HG03159 (cell line): ENCODE data around the gene HSFX3.
"Not testable (repeated sequence)": the region's sequence is repeated elsewhere in the genome, so short reads cannot be mapped to it uniquely, and the experiment has no call there.

ENCODE experiments used
- ATAC-seq: cut with Tn5 transposase; IDR thresholded peaks from one replicate; pipeline ENCODE4 v1.9.1; 2021; ENCODE audit warnings: mild to moderate bottlenecking, moderate library complexity; ENCODE audit not compliant: unreplicated experiment

HSFX3 gene

GRCh38 chrX:149549701-149550100 is at the start of gene HSFX3:
HSFX3 (minus strand) TSS chrX:149549924; CDS start chrX:149549852, 72 bp downstream.
- not testable (repeated sequence) for ATAC-seq

GRCh38 chrX:149598603-149599002 is 48.9 kb upstream of the HSFX3 start:
- ATAC-seq, result not testable (repeated sequence)

- not testable (repeated sequence) for ATAC-seq
These were observed 46.2 kb upstream of the HSFX3 start for GRCh38 chrX:149595943-149596342.

- not testable (repeated sequence) for ATAC-seq
These were observed 45.5 kb upstream of the HSFX3 start, which contains the start of gene HSFX2 for GRCh38 chrX:149595214-149595613. HSFX2 (minus strand) TSS chrX:149595314; CDS start chrX:149594700, 614 bp downstream.

GRCh38 chrX:149590993-149591392 is 41.3 kb upstream of the HSFX3 start:
- not testable (repeated sequence) for ATAC-seq

- ATAC-seq, result not testable (repeated sequence)
These were observed 37.6 kb upstream of the HSFX3 start, which contains the start of gene MAGEA9B for GRCh38 chrX:149587359-149587758. MAGEA9B (minus strand) TSS chrX:149587459; CDS start chrX:149583179, 4,280 bp downstream.

GRCh38 chrX:149585631-149586030 is 35.9 kb upstream of the HSFX3 start:
- ATAC-seq, result not testable (repeated sequence)

- peak; percentile 100 for ATAC-seq
These were observed 23.7 kb upstream of the HSFX3 start for GRCh38 chrX:149573456-149573855.

- ATAC-seq, result no peak
These were observed 23.0 kb upstream of the HSFX3 start for GRCh38 chrX:149572743-149573142.

GRCh38 chrX:149571770-149572169 is 22.0 kb upstream of the HSFX3 start:
- ATAC-seq, result no peak

GRCh38 chrX:149570668-149571067 is 20.9 kb upstream of the HSFX3 start:
- no peak for ATAC-seq

GRCh38 chrX:149569770-149570169 is 20.0 kb upstream of the HSFX3 start:
- no peak for ATAC-seq

- no peak for ATAC-seq
These were observed 19.1 kb upstream of the HSFX3 start for GRCh38 chrX:149568701-149569296.

- no peak for ATAC-seq
These were observed 18.1 kb upstream of the HSFX3 start for GRCh38 chrX:149567621-149568417.

GRCh38 chrX:149563359-149563758 is 13.6 kb upstream of the HSFX3 start:
- no peak for ATAC-seq

GRCh38 chrX:149555251-149555650 is 5.5 kb upstream of the HSFX3 start:
- not testable (repeated sequence) for ATAC-seq

GRCh38 chrX:149551939-149552248 is 2.2 kb upstream of the HSFX3 start:
- ATAC-seq, result not testable (repeated sequence)

- ATAC-seq, result not testable (repeated sequence)
These were observed 1.7 kb upstream of the HSFX3 start for GRCh38 chrX:149551245-149551938.

GRCh38 chrX:149550454-149550853 is 730 bp upstream of the HSFX3 start:
- not testable (repeated sequence) for ATAC-seq

GRCh38 chrX:149547782-149548181 is 1.9 kb downstream of the HSFX3 start:
- not testable (repeated sequence) for ATAC-seq

- ATAC-seq, result not testable (repeated sequence)
These were observed 2.8 kb downstream of the HSFX3 start for GRCh38 chrX:149546962-149547361.
